GM19397 (cell line): Measurements from ENCODE around the gene ELL.
"Not testable (repeated sequence)": the region's sequence is repeated elsewhere in the genome, so short reads cannot be mapped to it uniquely, and the experiment has no call there.

ENCODE experiments used
- ATAC-seq: cut with Tn5 transposase; IDR thresholded peaks from one replicate; pipeline ENCODE4 v1.9.1; 2021; ENCODE audit warnings: mild to moderate bottlenecking, moderate library complexity; ENCODE audit not compliant: unreplicated experiment

The ELL gene

DNA sequence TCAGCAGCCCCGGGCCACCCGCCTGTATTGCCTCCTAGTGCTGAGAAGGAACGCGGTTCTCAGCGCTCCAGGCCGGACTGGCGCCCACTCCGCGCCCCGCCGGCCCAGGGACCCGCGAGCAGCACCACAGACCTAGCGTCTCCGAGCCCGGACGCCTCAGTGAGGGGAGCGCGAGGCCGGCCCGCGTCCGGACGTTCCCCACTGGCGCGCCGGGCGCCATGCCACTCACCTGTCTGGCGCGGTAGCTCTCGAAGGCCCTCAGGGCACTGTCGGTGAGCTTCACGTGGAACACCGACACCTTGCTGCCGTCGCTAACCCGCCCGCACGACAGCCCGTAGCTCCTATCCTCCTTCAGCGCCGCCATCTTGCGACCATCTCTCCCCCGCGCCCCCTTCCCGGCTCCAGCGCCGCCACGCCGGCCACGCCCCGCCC lies at the start of gene ELL:
Gene ELL, minus strand, starts transcription at position 379 of the 432 bp plus-strand sequence. Its CDS starts 15 bp downstream, at position 364.
- peak; percentile 9 for ATAC-seq

DNA sequence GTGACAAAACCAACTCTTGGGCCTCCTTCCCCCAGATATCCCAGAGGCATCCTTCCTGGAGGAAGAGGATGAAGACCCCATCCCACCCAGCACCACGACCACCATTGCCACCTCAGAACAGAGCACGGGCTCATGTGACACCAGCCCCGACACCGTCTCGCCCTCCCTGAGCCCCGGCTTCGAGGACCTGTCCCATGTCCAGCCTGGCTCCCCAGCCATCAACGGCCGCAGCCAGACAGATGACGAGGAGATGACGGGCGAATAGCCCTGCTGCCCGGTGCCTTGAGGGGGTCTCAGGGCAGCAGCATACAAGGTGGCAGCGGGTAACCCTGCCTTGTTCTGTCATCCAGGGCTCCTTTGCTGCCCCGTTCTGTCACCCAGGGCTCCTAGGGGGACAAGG lies 46.5 kb upstream of the ELL start:
- no peak for ATAC-seq

DNA sequence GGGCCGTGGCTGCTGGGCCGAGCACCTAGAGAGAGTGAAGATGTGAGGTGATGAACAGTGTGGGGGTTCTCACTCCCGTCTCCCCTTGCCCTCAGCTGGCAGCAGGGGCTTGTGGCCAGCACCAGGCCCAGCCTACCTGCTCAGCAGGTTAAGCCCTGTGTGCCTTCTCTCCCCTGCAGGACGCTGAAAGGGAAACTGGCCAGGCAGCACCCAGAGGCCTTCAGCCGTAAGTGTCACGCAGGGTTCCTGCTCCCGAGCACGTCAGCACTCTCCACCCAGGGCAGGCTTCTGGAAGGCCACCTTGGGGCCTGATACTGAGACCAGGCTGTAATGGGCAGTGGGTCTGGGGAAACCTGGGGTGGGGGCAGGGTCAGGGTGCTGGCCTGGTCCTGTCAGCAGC lies 45.1 kb upstream of the ELL start:
- no peak for ATAC-seq

DNA sequence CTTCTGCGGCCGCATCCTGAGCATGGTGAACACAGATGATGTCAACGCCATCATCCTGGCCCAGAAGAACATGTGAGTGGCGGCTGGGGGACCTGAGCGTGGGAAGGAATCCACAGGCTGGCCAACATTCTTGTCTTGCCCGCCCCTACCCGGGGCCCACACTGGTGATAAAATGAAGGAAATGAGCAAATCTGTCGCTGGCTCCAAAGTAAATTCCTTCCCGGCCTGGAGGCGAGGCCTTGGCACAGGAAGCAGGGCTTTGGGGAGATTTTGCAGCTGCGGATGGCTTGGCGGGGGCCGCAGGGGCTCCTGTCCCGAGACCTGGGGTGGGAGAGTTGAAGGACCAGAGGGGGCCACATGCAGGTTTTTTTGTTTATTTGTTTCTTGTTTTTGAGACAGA lies 40.2 kb upstream of the ELL start:
- no peak for ATAC-seq

DNA sequence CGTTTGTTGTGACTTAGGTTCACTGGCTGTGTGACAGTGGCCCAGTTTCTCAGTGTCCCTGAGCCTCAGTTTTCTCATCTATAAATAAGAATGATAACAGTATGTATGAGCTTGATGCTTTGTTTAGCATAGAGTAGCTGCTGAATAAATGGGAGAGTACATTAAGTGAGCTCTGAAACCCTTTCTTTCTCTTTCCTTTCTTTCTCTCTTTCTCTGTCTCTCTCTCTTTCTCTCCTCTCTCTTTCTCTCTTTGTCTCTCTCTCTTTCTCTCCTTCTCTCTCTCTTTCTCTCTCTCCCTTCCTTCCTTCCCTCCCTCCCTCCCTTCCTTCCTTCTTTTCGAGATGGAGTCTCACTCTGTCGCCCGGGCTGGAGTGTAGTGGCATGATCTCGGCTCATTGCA lies 37.8 kb upstream of the ELL start:
- no peak for ATAC-seq

DNA sequence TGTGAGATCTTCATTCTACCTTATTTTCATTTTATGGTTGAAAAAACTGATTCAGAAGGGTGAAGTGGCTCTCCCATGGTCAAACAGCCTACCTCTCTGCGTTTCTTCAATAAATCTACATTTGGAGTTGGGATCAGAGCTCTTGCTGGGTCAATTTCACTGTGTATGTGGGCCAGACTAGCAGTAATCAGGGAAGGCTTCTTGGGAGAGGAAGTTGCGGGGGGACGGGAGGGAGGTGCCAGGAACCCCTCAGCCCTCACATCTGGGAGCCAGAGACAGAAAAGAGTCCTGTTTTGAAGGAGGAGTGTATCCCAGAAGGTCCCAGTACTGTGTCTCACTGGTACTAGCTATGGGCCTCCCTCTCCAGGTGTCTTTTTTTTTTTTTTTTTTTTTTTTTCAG lies 36.7 kb upstream of the ELL start:
- ATAC-seq = no peak

DNA sequence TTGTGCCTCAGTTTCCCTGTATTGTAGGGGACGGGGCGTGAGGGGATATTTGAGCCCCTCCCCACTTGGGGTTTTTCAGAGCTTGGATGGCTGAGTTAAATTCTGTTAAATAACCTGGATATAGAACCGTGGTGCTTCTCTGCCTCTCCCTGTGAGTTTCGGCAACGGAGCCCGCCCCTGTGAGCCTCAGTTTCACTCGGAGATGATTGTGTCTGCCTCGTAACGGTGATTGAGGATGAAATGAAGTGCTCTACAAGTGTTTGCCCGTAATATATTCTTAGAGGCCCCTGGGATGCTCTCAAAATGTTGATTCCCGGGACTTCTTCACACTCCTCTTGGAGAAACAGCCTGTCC lies 36.3 kb upstream of the ELL start:
- no peak for ATAC-seq

DNA sequence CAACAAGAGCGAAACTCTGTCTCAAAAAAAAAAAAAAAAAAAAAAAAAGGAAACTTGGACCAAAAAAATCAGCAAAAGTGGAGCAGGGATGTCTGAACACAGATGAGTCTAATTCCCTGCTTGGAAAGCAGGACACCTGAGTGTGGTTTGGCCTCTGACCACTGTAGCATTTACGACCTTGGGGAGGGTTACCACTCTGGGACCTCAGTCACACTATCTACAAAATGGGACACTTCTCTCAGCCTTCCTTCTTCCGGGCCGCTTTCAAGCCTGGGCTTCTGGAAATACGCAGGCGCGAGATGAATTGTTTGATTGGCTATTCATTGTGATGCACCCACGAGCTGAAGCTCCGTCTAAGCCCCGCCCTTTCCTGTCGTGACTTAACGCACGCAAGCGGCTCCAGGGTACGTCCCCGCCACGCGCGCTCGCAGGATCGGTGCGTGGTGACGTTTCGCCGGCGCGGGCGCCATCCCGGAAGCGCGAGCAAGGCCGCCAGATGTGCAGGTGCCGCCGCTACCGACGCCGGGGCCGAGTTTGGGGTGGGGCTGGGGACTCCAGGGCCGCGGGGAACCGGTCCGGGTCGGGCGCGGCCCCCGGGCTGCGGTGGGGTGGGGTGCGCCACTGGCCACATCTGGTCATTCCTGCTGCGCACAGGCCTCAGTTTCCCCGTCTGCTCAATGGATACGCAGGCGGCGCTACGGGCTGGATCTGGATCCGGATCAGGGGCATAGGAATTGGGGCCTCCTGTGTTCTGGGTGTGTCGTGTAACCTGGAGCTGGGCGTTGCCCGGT lies 35.7 kb upstream of the ELL start, which contains the start of gene KXD1:
Gene KXD1, plus strand, starts transcription at position 460 of the 791 bp plus-strand sequence. CDS start 4,187 bp downstream, outside the sequence.
- ATAC-seq = peak; percentile 93

DNA sequence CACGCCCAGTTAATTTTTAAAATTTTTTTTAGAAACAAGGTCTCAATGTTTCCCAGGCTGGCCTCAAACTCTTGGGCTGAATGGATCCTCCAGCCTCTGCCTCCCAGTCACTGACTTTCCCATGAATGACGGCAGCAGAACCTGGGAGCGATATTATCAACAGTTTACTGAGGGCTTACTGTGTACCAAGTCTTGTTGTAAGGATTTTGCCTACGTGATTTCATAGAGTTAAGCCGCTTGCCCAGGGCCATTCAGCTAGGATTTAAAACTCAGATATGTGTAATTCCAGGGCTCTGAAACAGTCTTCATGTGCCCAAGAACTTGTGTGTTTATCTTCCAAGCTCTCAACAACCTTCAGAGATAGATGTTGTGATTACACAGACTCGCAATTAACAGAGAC lies 29.8 kb upstream of the ELL start:
- ATAC-seq = no peak

DNA sequence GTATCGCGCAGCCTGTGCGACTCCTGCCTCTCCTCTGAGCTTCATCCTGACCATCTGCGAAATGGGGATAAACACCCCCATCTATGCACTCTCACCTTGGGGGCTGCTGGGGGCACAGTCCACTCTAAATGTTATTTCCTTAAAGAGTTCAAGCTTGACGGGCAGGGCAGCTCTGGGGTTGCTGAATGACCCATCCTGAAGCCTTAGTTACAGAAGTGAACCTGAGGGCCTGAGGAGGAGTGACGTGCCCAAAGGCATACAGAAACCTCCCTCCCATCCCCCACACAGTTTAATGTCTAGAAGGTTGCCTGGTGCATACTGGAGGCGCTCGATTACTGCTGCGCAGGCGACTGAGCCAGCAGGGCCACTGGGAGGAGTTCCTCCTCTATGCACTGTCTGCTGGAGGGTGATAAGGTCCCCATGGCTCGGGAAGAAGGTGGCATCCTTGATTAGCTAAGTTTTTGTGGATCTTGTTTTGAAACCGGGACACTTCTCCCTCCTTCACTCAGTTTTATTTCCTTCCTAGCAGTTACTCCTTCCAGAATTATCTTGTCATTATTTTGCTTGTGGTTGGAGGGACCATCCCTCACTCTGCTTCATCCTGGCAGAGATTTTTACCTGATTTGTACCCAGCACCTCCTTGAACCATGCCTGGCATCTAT lies 22.1 kb upstream of the ELL start:
- ATAC-seq = peak; percentile 26

DNA sequence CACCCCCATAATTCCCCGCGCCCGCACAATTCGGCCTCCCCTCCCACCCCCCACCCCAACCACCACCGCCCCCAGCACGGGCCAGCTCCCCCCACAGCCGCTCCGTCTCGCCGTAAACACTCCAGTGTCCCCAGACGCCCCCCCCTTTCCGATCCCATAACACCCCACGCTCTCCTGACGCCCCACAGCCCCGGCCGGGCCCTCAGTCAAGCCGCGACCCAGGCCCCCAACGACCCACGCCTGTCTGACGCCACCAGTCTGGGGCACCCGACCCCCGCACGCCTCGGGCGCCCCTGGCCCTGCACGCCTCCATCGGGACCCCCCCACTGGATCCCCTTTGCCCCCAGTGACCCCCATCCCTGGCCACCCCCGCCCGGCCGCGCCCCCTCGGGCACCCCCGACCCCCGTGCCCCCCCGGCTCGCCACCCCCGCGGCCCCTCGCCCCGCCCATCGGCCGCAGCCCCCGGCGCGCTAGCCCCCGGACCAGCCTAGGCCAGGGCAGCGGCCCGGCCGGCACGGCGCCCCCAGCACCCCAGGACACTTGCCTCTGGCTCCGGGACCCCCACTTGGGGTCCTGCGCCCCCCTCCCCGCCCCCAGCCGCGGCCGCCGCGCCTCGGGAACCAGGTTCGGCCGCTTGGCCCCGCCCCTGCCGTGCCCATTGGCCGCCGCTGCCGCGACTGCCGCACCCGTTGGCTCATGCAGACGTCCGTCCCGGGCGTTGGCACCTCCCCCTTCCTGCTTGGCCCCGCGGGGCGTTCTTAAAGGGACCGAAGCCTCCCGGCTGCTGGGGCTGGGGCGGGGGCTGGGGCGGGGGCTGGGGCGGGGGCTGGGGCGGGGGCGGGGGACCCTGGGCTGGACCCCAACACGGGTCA lies 21.3 kb upstream of the ELL start, which contains the start of gene FKBP8:
Gene FKBP8, minus strand, starts transcription at position 633 of the 873 bp plus-strand sequence. CDS start 1,603 bp downstream, outside the sequence.
- peak; percentile 98 for ATAC-seq

DNA sequence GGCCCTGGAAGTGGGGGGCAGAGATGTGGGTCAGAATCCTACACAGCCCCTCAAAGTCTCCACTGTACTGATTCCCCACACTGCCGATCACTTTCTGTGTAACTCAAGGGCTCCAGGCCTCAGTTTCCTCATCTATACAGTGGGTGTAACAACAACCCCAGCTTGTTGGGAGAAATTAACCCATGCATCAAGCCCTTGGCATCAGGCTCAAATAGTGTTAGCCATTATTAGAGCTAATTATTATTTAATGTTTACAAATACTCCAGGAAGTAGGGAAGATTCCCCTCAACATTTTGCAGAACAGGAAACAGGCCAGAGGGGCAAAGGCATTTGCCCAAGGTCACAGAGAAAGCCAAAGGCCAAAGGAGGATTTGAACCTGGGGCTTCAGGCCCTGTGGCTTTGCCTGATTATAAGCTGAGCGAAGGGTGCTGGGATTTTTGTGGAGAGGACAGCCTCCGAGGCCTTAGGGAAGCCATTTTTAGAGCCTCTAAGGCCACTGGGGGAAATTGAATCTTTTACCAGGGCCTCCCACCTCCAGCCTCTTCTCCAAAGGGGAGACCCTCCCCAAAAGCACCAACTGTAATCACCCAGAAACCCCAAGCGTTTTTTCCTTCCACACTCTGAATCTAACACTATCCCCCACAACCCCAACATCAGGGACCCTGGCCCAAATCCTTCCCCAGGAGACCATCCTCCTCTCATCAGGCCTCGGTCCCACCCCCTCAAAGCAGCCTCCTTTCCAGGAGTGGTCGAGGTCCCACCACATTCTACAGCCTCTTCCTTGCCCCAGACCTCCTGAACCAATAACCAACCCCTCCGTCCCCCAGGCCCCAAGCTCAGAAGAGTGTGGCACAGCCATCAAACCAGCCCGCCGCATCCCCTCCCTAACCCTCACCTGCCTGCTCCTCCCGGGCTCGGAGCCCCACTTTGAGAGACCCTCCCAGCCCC lies 20.4 kb upstream of the ELL start:
- no peak for ATAC-seq

DNA sequence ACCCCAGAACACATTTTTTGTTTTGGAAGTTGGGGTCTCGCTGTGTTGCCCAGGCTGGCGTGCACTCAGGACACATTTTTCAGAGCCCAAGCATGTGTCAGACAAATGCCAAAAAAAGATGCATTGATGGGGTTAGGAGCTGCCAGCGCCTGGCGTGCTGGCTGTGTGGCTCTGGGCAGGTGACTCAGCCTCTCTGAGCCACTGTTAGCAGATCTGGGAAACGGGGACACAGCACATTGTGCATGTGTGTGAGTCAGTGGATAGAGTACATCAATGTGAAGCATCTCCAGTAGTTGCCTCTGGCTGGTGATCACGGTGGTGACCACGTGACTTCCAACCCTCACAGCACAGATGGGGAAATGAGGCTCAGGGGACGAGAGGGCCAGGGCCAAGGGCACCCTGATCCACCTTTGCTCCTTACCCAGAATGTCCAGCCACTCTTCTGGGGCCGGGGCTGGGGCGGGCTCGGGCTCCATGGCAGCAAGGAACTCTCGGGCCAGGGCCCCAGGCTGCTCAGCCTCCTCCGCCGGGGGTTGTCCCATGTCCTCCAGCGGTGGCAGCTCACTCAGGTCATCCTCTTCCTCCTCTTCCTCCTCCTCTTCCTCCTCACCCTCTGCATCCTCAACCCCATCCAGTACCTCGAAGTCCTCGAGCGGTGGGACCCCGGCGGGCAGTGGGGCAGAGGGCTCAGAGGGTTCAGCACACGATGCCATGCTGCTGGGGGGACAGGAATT lies 19.6 kb upstream of the ELL start:
- ATAC-seq = no peak

DNA sequence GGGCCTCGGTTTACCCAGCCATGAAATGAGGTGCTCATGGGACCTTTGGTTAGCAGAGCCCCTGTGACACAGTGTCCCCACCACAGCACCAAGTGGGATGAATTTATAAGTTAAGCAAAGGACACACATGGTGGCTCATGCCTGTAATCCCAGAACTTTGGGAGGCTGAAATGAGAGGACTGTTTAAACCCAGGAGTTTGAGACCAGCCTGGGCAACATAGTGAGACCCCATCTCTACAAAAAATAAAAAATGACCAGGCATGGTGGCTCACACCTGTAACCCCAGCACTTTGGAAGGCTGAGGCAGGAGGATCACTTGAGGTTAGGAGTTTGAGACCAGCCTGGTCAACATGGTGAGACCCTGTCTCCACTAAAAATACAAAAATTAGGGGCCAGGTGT lies 18.3 kb upstream of the ELL start:
- not testable (repeated sequence) for ATAC-seq

DNA sequence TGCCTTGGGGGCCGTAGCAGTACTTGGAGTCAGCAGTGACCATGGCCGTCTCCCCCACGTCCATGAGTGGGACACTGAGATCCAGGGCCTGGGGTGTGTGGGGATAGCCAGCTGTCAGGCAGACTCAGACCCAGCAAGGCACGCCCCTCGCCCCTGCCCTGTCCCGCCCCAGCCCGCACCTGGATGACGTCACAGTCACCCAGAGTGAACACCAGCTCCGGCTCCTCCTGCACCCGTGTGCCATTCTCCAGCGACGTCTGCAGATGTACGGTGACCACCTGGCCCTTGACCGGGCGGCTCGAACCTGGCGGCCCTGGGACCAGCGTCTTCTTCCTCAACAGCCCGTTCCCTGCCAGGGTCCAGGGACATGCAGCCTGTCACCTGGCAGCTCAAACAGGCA lies 17.5 kb upstream of the ELL start:
- no peak for ATAC-seq

DNA sequence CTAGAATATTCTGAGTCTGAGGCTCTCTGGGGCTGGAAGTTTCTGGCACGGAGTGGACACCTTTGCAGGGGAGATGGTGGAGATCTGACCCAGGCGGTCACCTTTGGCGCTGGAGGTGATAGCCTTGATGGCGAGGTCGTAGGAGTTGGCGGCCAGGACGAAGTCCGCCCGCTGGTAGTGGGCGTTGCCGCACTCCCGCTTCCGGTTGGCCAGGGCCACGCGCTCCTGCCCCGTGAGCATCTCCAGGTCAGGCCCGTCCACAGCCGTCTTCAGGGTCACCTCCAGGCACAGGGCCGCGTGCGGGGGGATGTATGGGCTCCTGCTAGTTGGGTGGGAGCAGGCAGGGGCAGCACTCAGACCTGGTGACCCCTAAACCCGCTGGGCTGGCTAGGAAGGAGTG lies 16.2 kb upstream of the ELL start:
- ATAC-seq = no peak

DNA sequence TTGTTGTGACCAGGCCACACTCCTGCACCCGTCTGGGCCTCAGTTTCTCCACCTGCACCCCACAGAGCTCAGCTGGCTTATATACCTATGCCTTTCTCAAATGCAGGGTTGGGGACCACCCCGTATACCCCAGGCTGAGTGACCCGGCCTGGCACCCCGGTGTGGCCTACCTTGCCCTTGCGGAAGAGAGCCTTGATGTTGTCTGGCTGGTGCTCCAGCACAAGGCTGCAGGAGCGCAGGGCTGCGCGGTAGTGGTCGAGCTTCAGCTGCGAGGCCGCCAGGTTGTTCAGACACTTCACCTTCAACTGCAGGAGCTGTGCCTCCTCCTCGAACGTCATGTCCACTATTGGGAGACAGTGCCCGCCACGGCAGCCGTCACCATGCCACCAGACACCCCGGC lies 15.6 kb upstream of the ELL start:
- no peak for ATAC-seq

DNA sequence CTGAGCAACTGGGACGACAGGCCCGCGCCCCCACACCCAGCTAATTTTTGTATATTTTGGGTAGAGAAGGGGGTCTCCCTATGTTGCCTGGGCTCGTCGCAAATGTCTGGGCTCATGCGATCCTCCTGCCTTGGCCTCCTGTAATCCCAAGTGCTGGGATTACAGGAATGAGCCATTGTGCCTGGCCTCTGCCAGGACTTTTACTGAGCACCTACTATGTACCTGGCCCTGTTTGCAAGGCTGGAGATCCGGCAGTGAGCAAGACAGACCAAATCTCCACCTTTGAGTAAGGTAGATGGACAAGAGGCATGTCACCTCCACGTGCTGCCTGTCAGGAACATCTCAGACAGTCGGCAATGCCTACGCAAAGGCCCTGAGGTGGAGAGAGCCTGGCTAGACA lies 14.6 kb upstream of the ELL start:
- ATAC-seq = no peak

DNA sequence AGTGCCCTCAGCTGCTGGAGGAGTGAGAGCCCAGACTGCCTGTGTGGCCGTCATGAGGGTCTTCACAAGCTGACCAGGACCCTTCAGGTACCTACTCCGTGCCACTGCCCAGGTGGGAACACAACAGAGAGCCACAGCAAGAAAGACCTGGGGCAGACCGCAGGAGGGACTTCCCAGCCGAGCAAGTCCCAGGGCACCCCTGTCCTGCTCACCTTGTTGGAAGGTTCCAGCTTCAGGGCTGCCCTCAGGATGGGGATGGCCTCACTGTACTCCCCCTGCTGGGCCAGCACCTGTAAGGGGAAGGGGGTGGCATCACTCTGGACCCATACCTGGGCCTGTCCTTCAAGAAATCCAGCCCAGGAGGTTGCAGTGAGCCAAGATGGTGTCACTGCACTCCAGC lies 11.2 kb upstream of the ELL start:
- no peak for ATAC-seq
